ENCODE measurements around the gene CYBB.

- TF ChIP-seq CTCF (IDR thresholded peaks at IDR 0.05): no peak
- no peak for TF ChIP-seq EP300 (IDR thresholded peaks at IDR 0.05)
Measured at GRCh38 chrX:37752936-37753335, 26.9 kb upstream of the CYBB start.

Data from ovary (tissue), 3 donors.